Measurements from ENCODE around the gene GABRB2.

Gene GABRB2

GRCh38 chr5:161266954-161267353, 279.6 kb downstream of the GABRB2 start:
- Histone ChIP-seq H3K27ac (replicated peaks) (no peak overlapping the region), H3K4me3 (replicated peaks; ENCODE audit: insufficient read depth, low read length) (no peak overlapping the region), H3K27me3 (ENCODE audit: insufficient read depth, poor library complexity, severe bottlenecking) (no peaks in the 10 kb centered on the region)
- no peak for DNase-seq (ENCODE audit: low read depth in 1 of 2, low spot score in 1 of 2)
- TF ChIP-seq POLR2AphosphoS5 (IDR thresholded peaks at IDR 0.05; ENCODE audit: low read depth) (no peak), REST (IDR thresholded peaks at IDR 0.05; ENCODE audit: insufficient replicate concordance, low read depth) (no peak), GABPA (IDR thresholded peaks at IDR 0.05; ENCODE audit: low read depth) (no peak), SPI1 (IDR thresholded peaks at IDR 0.05; ENCODE audit: borderline replicate concordance, low read depth) (no peak), CTCF (IDR thresholded peaks at IDR 0.05; ENCODE audit: insufficient read depth, low read length) (no peak)

- no peak overlapping the region for H3K27ac ChIP-seq (replicated peaks)
- H3K27me3 ChIP-seq (ENCODE audit: insufficient read depth, poor library complexity, severe bottlenecking), result no peaks in the 10 kb centered on the region
- TF ChIP-seq SPI1 (IDR thresholded peaks at IDR 0.05; ENCODE audit: borderline replicate concordance, low read depth), result no peak
- TF ChIP-seq GABPA (IDR thresholded peaks at IDR 0.05; ENCODE audit: low read depth), result no peak
- TF ChIP-seq REST (IDR thresholded peaks at IDR 0.05; ENCODE audit: insufficient replicate concordance, low read depth), result no peak
- no peak for TF ChIP-seq POLR2AphosphoS5 (IDR thresholded peaks at IDR 0.05; ENCODE audit: low read depth)
- no peak for TF ChIP-seq CTCF (IDR thresholded peaks at IDR 0.05; ENCODE audit: insufficient read depth, low read length)
- no peak for DNase-seq (ENCODE audit: low read depth in 1 of 2, low spot score in 1 of 2)
- H3K4me3 ChIP-seq (replicated peaks; ENCODE audit: insufficient read depth, low read length), result no peak overlapping the region
These were observed 281.5 kb downstream of the GABRB2 start for GRCh38 chr5:161265006-161265405.

GRCh38 chr5:161263191-161263590, 283.3 kb downstream of the GABRB2 start:
- no peak overlapping the region for H3K4me3 ChIP-seq (replicated peaks; ENCODE audit: insufficient read depth, low read length)
- no peaks in the 10 kb centered on the region for H3K27me3 ChIP-seq (ENCODE audit: insufficient read depth, poor library complexity, severe bottlenecking)
- no peak for TF ChIP-seq GABPA (IDR thresholded peaks at IDR 0.05; ENCODE audit: low read depth)
- TF ChIP-seq POLR2AphosphoS5 (IDR thresholded peaks at IDR 0.05; ENCODE audit: low read depth), result no peak
- TF ChIP-seq REST (IDR thresholded peaks at IDR 0.05; ENCODE audit: insufficient replicate concordance, low read depth), result no peak
- no peak for TF ChIP-seq CTCF (IDR thresholded peaks at IDR 0.05; ENCODE audit: insufficient read depth, low read length)
- no peak for TF ChIP-seq SPI1 (IDR thresholded peaks at IDR 0.05; ENCODE audit: borderline replicate concordance, low read depth)
- no peak overlapping the region for H3K27ac ChIP-seq (replicated peaks)
- DNase-seq (ENCODE audit: low read depth in 1 of 2, low spot score in 1 of 2), result no peak
